HG03095 (cell line): ENCODE results near the gene ANKRD39.

ENCODE experiments used
- ATAC-seq: cut with Tn5 transposase; IDR thresholded peaks from one replicate; pipeline ENCODE4 v1.9.1; 2021; ENCODE audit warnings: moderate library complexity; ENCODE audit not compliant: unreplicated experiment

The ANKRD39 gene

DNA sequence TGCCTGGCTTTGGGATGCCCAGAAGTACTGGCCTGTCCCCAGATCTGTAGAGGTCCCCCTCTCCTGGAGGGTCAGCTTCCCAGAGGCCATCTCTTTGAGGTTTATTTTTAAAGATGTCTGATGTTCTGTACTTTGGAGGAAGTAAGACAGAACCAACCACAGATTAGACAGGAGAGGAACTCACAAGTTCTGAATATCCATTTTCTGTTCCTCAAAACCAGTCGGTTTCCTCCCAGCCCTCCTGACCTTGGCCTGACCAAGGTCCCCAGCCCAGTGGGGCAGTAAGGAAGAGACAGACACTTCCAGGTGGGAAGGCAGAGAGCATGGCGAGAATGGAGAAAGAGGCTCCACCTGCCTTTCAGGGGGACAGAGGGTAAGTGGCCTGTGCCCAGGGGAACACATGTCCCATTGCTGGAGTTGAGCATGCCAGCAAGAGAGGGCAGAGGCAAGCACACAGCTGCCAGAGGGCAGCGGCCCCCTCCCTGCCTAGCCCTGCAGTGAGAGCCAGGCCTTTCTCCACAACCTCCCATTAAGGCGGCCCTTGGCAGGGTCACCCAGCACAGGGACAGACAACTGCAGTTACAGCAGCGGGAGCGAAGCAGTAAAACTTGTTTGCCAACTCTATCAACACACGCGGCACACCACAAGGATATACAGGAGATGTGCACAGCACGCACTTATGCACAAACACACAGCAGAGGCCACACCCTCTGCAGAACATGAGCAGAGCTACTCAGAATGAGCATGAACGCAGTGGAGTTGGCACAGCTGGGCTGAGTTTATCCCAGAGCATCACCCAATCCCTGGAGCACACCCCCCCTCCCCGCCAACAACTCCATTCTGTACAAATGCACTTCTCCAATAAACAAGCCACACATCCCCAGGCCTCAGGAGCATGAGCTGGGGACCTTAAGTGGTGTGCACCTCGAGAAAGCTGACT is 30.5 kb upstream of the ANKRD39 start:
- no peak for ATAC-seq

DNA sequence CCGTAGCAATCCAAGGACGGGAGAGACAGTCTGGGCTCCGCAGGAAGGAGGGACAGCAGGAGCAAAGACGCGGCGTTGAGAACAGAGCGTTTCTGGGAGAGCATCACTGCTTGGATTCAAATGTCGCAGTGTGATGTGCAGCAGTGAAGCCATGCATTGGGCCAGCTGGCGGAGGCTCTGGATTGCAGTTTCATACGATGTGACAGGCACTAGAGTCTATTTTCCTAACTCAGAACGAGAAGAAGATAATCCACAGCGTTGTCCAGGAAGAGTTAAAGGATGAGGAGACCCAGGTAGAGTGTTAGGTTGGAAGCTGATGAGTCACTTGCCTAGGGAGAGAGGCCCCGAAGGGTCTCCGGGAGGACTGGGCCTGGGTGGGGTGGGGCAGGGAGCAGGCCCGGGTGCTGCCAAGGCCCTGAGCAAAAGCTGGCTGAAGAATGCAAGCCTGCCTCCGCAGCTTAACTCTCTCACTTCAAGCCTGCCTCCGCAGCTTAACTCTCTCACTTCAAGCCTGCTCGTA is 29.7 kb upstream of the ANKRD39 start:
- ATAC-seq = no peak

DNA sequence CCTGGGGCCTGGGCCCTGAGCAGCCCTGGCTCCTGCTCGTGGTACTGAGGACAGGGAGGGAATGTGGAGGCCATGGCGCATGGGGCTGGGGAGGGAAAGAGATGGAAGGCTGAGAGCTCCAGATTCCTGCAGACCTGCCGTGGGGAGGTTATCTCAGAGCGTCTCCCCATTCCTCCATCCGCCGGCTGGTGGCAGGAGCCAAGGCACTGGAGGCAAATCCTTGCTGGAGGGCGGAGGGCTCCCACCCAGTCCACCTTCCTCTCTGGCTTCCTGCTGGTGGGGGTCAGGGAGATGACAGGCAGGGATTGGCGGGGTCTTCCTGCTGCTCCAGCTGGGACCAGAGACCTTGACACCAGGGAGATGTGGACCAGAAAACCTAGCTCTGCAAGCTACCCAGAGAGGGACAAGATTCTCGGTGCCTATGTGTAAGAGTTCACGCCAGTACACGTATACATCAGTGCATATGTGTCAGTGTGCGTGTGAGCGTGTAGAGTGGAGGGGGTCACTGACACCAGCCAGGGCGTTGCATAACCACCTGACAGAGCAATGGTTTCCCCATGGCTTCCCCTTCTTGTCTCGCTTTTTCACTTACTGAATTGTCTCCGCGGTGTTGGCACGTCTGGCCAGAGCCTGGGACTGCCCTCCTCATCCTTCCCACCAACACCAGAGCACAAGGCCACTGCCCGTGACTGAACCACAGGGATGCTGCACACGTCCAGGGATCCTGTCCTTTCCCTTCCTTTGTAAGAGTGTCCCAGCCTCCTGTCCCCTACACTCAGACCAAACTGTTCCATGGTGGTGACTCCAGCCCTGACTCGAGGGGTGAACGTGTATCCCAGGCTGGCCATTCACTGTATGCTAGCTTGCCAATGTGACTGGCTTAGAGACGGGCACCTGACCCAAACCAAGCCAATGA is 27.9 kb upstream of the ANKRD39 start:
- ATAC-seq = no peak

DNA sequence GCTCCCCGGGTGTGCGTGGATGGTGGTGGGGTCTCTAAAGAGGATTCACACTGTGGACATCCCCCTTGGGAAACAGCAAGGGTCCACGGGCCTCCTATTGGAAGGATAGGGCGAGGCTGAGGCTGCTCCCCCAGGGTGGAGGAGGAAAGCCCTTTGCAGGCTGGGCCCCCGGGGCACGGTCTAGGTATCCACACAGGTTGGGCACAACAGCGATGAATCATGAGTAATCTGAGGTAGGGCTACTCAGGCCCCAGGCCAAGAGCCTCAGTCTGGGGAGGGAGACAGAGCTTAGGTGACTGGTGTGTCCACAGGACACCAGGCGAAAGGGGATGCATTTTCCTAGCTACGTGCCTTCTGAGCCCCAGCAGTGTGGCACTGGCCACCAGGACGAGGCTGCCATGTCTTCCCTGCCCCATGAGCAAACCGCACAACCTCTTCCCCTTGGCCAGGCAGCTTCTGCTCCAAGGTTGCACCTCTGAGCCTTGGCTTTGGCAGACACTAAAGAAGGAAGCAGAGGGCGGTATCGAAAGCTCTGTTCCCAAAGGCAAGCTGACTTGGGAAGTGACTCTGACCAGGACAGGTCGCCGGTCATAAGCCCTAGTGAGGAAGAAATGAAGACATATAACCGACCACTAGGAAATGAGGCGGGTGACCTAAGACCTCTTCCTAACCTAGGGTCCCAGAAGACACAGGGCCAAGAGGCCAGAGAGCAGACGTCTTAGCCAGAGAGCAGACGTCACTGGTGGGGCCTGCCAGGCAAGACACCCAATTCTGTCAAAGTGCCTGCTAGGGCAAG is 26.7 kb upstream of the ANKRD39 start:
- ATAC-seq = no peak

DNA sequence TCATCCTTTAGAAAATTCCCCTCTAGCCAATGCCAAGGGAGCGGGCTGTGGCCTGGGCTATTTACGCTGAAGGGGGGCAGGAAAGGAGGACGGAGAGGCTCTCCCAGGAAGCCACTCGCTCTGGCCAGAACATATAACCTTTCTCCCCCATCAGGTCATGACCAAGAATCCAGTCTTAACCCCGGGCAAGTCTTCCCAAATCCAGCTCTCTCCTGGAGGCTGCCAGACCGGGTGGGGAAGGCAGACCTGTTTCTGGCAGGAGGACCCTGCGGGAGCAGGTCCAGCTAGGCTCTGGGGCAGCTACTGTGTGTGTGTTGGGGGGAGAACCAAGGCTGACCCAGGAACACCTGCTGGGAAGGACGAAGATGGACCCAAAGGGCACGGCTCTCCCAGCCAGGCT is 25.5 kb upstream of the ANKRD39 start:
- no peak for ATAC-seq

DNA sequence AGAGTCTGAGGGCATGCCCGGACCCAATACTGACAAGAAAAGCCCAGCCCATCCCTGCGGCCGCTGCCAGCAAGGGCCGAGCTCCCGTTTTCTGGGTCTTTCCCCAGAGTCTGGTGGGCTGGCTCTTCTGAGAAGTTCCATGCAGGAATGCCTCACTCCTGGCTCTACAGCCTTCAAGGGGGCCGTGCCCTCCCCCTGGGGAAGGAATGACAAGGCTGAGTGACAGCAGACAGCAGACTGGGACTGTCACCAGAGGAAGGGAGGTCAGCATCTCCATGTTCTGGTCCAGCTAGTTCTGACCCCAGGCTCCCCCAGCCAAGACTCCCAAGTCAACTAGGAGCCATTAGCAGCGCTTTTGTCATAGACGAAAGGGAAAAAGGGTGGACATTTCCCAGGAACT is 25.1 kb upstream of the ANKRD39 start:
- no peak for ATAC-seq

DNA sequence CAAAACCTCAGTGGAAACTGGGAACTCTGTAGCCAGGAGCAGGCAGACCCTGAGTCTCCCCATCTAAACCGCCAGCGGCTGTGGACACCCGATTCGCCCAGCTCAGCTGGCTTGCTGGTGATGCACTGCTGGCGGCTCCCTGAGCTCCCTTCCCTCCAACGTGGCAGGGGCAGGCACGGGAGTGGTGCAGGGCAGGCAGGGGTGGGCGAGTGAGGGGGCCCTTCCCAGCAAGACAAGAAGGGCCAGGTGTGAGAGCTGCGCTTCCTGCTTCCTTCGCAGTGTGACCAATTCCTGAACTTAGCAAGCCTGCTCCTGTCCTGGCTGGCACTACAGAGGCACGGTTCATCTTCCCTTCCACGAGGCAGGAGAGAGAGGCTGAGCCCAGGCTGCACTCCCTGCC is 24.4 kb upstream of the ANKRD39 start:
- no peak for ATAC-seq

DNA sequence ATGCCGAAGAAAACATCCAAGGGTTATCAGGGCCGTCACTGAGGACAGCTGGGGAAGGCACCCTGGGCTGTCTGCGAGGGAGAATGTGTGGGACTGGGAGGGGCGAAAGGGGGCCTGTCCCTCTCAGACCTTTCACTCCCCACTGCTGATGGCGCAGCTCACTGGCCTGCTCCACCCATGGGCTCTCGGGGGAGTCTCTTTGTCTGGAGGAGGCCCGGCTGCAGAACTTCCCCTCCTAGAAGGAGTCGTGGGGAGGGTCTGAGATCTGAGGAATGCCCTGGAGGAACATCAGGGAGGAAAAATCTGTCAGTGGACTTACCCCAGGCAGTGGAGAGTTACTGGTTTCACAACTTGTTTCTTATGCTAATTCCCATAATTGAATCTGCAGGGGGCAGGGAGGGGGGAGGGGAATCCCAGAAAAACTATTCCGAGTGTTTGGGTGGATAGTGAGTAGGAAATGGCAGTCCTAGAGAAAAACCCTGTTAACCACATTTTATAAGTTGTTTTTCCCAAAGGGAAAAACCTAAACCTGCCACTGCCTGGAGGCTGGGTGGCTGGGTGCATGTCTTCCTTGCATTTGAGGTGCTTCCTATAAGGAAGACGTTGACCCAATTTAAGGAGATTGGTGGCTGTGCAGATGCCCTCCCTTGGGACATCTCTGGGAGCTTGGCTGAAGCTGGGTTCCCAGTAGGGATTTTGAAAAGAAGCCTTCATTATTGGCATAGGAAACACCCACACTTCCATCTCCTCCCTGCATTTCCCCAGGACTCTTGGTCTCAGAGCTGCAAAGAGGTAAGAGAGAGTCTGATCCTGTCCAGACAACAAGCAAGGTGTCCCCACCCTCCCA is 23.8 kb upstream of the ANKRD39 start:
- no peak for ATAC-seq

DNA sequence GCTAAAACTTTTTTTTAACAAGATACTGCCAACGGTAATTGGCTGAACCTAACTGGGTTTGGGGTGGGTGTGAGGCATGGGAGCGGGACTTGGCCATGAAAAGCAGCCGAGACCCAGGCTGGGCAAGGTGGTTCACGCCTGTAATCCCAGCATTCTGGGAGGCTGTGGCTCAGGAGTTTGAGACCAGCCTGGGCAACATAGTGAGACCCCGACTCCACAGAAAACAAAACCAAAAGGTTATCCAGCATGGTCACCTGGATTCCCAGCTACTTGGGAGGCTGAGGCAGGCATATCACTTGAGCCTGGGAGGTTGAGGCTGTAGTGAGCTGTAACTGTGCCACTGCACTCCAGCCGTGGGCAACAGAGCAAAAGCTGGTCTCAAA is 23.1 kb upstream of the ANKRD39 start:
- ATAC-seq = no peak

DNA sequence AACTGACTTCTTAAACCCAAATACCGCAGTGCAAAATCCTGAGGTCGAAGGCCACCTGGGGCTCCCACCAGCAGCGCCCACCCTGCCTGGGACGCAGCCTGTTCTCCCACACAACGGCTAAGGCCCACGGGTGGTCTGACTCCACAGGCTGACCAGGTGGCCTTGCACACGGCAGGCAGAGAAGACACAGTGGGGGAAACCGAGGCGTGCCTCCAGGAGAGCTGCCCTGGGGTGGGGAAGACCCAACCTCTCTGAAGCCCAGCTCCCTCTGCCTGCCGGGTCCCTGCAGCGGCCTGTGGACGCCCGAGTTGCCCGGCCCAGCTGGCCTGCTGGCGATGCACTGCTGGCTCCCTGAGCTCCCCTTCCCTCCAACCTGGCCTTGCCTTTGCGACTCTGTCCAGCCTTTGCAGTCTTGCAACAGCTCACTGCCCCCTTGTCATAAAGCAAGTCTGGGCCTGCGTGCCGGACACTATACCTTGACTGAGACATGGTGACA is 21.8 kb upstream of the ANKRD39 start:
- no peak for ATAC-seq

DNA sequence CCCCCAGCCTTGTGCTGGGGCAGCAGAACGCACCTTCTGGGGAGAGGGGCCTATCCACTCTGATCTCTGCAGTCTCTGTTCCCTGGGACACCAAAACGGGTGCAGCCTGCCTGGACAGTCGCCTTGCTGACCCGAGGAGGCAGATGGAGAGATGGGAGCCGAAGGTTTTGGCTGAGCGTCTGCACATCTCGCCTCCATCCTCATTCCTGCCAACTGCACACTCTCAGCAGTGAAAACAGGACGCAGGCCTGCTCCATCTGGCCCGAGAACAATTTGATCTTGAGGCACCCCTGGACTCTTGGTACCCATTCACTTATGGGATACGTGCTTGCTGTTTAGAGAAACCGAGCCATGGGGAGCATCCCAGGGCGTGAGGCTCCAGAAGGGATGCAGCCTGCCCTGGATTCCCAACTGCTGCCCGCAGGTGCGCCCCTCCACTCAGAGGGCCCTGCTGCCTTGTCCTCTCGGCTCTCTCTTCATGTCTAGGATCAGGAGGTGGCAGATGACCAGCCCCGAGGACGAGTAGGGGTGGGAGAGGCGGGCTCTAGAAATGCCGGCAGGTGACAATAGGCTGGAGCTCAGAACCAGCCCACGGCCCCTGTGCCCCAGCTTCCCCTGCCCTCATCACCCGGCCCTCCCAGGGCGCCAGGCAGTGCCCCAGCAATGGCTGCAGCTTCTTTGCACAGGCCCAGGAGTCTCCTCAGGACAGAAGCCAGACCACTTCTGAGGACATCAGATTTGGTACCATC is 21.2 kb upstream of the ANKRD39 start:
- no peak for ATAC-seq

DNA sequence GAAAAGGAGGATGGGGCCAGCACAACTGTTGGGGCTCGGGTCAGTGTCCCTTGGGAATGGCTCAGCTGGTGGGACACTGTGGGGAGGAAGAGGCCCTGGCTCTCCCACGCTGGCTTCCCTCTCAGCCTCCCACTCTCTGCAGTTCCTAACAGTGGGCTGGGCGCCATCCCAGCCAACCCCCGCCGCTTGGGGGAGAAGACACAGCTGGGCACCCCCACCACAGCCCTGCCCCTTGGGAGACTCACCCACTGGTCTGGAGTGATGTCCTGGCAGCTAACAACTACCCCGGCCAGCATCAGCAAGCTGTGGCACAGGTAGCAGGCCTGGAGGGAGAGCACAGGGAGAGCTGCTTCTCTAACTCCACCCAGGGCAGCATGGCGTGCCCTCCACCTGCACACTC is 20.4 kb upstream of the ANKRD39 start:
- ATAC-seq = no peak

DNA sequence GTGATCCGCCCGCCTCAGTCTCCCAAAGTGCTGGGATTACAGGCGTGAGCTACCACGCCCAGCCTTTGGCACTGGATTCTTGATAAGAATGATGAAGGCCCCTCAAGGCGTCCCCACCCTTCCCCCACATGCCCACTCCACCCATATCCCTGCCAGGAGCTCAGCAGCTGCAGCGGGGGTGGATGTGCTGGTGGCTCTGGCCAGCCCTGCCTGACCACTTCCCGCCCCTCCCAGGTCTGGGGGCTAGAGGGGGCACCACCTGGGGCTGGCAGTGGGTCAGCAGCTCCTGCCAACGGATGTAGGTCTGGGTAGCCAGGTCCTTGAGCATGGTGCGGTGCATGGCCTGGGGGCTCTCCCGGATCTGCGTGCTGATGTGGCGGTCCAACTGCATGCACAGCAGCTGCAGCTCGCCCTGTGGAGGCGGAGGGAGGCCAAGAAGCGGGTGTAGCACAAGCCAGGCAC is 19.8 kb upstream of the ANKRD39 start:
- ATAC-seq = no peak

DNA sequence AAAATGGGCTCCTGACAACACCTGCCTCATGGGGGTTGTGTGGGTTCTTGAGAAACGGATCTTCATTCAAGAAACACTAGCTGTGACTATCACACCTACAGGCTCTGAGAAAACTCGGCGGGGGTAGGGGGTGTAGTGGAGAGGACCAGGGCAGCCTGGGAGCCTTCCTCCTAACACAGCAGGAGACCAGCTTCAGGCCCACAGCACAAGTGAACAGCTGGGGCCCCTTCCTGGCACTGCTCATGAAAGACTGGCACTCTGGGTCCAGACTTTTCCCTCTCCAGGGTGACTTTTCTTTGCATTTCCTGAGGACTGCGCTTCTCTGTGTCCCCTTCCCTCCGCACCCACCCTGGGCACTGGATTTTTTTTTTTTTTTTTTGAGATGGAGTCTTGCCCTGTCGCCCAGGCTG is 19.2 kb upstream of the ANKRD39 start:
- ATAC-seq = no peak

DNA sequence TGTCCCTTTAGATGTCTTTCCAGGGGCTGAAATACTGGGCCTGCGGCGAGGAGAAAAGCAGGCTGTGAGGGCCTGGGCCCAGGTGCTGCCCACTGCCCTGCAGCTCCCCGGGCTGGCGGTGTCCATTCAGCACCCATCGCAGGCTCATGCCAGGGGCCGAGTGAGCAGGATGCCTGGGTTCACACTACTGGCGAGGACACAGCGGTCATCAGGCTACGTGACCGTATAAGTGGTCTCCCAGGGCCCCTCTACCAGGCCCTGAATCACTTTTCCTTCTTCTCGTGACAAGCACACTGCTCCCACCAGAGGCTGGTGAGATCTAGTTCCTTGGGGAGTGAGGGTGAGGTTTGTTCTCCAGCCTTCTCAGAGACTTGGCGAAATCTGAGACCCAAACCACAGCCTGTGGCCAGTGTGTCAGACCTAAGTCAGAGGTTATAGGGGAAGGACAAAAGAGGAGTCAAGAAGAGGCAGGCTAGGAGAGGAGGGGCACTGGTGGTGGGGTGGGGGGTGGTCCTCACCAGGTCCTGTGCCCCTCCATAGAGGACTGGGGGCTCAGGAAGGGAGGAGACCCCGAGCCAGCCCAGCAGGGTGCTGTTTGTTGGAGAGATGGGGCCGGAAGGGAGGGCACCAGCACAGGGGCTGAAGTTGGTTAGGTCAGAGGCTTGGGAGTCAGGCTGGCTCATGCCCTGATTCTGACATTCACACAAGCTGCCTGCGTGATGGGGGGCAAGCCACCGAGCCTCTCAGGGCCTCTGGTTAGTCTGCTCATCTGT is 18.6 kb upstream of the ANKRD39 start:
- no peak for ATAC-seq

DNA sequence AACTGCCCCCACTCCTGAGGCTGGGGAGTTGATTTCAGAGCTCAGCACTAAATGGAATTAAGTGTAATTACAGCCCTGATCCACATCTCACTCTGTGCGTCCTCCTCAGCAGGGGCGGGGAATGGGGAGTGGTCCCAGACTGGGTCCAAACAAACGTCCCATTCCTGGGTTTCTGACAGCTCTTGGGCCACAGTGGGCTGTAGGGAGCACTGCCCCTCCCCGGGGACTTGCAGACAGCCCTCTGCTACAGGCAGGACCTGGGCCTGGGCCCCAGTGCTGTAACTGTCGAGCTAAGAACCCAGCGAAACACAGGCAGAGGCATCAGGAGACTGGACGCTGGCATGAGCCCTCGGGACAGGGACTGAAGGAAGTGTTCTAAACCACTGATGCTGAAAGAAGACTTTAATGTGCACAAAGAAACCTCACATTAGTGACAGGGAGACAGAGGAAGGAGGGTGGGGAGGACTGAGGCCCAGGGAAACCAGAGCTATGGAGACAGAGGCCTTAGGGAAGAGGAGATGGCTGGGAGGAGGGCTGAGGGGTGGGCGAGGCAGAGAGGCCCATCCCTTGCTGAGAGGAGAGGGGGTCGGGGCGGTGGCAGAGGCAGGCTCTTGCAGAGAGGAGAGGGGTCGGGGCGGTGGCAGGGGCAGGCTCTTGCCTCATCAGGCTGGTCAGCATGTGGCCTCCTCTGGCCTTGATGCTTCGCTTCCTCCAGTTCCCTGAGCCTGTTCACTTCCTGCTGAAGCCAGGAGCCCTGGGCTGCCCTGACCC is 17.9 kb upstream of the ANKRD39 start:
- no peak for ATAC-seq

DNA sequence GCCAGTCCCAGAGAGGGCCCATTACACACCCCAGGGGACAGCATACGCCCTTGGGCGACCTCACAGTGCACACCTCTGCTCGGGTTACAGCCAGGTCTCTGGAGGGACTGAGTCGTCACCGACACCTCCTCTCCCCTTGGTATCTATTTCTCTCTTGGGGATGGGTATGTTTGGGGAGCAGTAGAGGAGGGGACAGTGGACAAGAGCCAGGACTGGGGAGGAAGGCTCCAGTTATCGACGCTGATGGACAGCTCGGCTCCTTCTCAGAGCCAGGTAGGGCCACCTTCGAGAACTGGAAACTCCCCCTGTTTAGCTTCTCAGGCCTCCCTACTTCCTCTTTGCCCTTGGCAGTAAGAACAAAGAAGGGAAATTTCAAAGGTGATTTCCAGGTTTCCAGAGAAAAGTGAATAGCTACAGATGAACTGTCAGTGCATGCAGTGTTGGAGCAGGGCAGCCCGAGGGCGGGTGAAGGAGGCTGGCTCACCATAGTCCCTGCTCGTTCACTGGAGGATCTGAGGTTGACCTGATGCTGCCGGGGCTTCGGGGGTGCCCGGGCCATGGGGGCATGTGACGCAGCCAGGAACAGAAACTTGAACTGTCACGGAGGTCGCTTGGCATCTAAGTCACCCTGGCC is 16.5 kb upstream of the ANKRD39 start:
- ATAC-seq = no peak
